SK-N-SH treated with all-trans-retinoic acid at 6 μM for 48 hours (cell line): ENCODE measurements around the gene SEMA3F.

ENCODE experiments used
- ARNTL ChIP-seq: fragments of 450-650 bp; formaldehyde crosslinking; IDR thresholded peaks from 2 replicates; pipeline ENCODE4 v1.5.0; 2020; ENCODE audit warnings: low read depth, mild to moderate bottlenecking, moderate library complexity, borderline replicate concordance
- OSR1 ChIP-seq: fragments of 250-450 bp; sonication (Bioruptor Pico); IDR thresholded peaks from 2 replicates; pipeline ENCODE4 v1.8.0; 2022; ENCODE audit warnings: moderate library complexity, mild to moderate bottlenecking, inconsistent platforms
- RARB ChIP-seq: fragments of 250-450 bp; sonication (Bioruptor Pico); IDR thresholded peaks from 2 replicates; pipeline ENCODE4 v1.8.0; 2021; ENCODE audit warnings: mild to moderate bottlenecking, moderate library complexity
- ZC3H10 ChIP-seq: fragments of 250-450 bp; sonication (Bioruptor Pico); IDR thresholded peaks from 2 replicates; pipeline ENCODE4 v1.5.1; 2021; ENCODE audit warnings: mild to moderate bottlenecking, moderate library complexity
- ZFP3 ChIP-seq: fragments of 250-450 bp; sonication (Bioruptor Pico); IDR thresholded peaks from 2 replicates; pipeline ENCODE4 v1.5.0; 2020; ENCODE audit warnings: mild to moderate bottlenecking, moderate library complexity
- ZNF565 ChIP-seq: fragments of 450-650 bp; formaldehyde crosslinking; conservative IDR thresholded peaks from 2 replicates; pipeline ENCODE4 v1.5.0; 2020; ENCODE audit warnings: low read depth, mild to moderate bottlenecking, moderate library complexity
- ZNF70 ChIP-seq: fragments of 450-650 bp; formaldehyde crosslinking; IDR thresholded peaks from 2 replicates; pipeline ENCODE4 v1.5.0; 2020; ENCODE audit warnings: mild to moderate bottlenecking, moderate library complexity
- TF ChIP-seq, protein P1 (sequence below): fragments of 250-450 bp; sonication (Bioruptor Pico); IDR thresholded peaks from 2 replicates; pipeline ENCODE4 v1.5.1; 2020; ENCODE audit warnings: low read depth, mild to moderate bottlenecking, moderate library complexity
- TF ChIP-seq, protein P2 (sequence below): fragments of 250-450 bp; sonication (Bioruptor Pico); IDR thresholded peaks from 2 replicates; pipeline ENCODE4 v1.8.0; 2020; ENCODE audit warnings: mild to moderate bottlenecking, moderate library complexity, borderline replicate concordance
- TF ChIP-seq, protein P3 (sequence below): fragments of 250-450 bp; sonication (Bioruptor Pico); IDR thresholded peaks from 2 replicates; pipeline ENCODE4 v1.8.0; 2021; ENCODE audit warnings: low read depth, mild to moderate bottlenecking, moderate library complexity, borderline replicate concordance
- TF ChIP-seq, protein P4 (sequence below): fragments of 250-450 bp; sonication (Bioruptor Pico); IDR thresholded peaks from 2 replicates; pipeline ENCODE4 v1.5.1; 2021; ENCODE audit warnings: mild to moderate bottlenecking, moderate library complexity

DNA sequence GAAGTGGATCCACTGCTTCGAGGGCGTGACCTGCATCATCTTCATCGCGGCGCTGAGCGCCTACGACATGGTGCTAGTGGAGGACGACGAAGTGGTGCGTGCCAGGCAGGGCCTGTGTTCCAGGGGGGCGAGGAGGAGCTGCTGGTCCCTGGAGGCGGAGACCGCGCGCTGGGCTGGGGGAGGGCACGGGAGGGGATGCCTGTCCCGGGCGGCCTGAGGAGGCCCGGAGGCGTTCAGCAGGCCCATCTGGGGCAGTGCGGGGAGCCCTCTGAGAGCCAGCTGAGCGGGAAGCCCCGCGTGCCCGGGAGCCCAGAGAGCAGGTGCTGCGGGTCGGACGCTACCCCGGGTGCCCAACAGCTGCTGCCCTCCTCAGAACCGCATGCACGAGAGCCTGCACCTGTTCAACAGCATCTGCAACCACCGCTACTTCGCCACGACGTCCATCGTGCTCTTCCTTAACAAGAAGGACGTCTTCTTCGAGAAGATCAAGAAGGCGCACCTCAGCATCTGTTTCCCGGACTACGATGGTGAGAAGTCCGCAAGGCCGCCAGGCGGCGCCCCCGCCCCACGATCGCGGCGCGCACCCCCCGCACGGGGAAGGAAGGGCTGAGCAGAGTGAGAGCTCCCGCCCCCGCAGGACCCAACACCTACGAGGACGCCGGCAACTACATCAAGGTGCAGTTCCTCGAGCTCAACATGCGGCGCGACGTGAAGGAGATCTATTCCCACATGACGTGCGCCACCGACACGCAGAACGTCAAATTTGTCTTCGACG, 39.2 kb downstream of the SEMA3F start:
- TF ChIP-seq, protein P1, sequence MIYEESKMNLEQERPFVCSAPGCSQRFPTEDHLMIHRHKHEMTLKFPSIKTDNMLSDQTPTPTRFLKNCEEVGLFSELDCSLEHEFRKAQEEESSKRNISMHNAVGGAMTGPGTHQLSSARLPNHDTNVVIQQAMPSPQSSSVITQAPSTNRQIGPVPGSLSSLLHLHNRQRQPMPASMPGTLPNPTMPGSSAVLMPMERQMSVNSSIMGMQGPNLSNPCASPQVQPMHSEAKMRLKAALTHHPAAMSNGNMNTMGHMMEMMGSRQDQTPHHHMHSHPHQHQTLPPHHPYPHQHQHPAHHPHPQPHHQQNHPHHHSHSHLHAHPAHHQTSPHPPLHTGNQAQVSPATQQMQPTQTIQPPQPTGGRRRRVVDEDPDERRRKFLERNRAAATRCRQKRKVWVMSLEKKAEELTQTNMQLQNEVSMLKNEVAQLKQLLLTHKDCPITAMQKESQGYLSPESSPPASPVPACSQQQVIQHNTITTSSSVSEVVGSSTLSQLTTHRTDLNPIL: no peak
- TF ChIP-seq ZFP3 (CRISPR knock-in tag) (no peak), ZNF565 (CRISPR knock-in tag) (no peak), RARB (no peak), ZC3H10 (no peak), ARNTL (no peak), OSR1 (CRISPR knock-in tag) (no peak), ZNF70 (CRISPR knock-in tag) (no peak)
- TF ChIP-seq, protein P2, sequence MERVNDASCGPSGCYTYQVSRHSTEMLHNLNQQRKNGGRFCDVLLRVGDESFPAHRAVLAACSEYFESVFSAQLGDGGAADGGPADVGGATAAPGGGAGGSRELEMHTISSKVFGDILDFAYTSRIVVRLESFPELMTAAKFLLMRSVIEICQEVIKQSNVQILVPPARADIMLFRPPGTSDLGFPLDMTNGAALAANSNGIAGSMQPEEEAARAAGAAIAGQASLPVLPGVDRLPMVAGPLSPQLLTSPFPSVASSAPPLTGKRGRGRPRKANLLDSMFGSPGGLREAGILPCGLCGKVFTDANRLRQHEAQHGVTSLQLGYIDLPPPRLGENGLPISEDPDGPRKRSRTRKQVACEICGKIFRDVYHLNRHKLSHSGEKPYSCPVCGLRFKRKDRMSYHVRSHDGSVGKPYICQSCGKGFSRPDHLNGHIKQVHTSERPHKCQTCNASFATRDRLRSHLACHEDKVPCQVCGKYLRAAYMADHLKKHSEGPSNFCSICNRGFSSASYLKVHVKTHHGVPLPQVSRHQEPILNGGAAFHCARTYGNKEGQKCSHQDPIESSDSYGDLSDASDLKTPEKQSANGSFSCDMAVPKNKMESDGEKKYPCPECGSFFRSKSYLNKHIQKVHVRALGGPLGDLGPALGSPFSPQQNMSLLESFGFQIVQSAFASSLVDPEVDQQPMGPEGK (CRISPR knock-in tag): no peak
- TF ChIP-seq, protein P3, sequence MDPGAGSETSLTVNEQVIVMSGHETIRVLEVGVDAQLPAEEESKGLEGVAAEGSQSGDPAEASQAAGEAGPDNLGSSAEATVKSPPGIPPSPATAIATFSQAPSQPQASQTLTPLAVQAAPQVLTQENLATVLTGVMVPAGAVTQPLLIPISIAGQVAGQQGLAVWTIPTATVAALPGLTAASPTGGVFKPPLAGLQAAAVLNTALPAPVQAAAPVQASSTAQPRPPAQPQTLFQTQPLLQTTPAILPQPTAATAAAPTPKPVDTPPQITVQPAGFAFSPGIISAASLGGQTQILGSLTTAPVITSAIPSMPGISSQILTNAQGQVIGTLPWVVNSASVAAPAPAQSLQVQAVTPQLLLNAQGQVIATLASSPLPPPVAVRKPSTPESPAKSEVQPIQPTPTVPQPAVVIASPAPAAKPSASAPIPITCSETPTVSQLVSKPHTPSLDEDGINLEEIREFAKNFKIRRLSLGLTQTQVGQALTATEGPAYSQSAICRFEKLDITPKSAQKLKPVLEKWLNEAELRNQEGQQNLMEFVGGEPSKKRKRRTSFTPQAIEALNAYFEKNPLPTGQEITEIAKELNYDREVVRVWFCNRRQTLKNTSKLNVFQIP (CRISPR knock-in tag): no peak
- TF ChIP-seq, protein P4, sequence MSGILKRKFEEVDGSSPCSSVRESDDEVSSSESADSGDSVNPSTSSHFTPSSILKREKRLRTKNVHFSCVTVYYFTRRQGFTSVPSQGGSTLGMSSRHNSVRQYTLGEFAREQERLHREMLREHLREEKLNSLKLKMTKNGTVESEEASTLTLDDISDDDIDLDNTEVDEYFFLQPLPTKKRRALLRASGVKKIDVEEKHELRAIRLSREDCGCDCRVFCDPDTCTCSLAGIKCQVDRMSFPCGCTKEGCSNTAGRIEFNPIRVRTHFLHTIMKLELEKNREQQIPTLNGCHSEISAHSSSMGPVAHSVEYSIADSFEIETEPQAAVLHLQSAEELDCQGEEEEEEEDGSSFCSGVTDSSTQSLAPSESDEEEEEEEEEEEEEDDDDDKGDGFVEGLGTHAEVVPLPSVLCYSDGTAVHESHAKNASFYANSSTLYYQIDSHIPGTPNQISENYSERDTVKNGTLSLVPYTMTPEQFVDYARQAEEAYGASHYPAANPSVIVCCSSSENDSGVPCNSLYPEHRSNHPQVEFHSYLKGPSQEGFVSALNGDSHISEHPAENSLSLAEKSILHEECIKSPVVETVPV (CRISPR knock-in tag): no peak
